IPS-15b (cell line): ENCODE results near the gene SYT14.
"Not testable (repeated sequence)": the region's sequence is repeated elsewhere in the genome, so short reads cannot be mapped to it uniquely, and the experiment has no call there.

Experiments used
- H3K27me3 ChIP-seq: one replicate; pipeline ENCODE4 v1.6.1; 2013; ENCODE audit warnings: low read length; ENCODE audit not compliant: control insufficient read depth, insufficient read depth
- H3K36me3 ChIP-seq: one replicate; pipeline ENCODE4 v1.6.1; 2013; ENCODE audit warnings: low read length; ENCODE audit not compliant: control insufficient read depth, insufficient read depth
- H3K4me1 ChIP-seq: one replicate; pipeline ENCODE4 v1.6.1; 2013; ENCODE audit warnings: mild to moderate bottlenecking, low read length; ENCODE audit not compliant: control insufficient read depth, insufficient read depth
- H3K4me3 ChIP-seq: one replicate; pipeline ENCODE4 v1.5.1; 2013; ENCODE audit warnings: low read depth, low read length
- H3K9ac ChIP-seq: one replicate; pipeline ENCODE4 v1.6.1; 2013; ENCODE audit warnings: low read depth, mild to moderate bottlenecking, low read length
- H3K9me3 ChIP-seq: one replicate; pipeline ENCODE4 v1.6.1; 2013; ENCODE audit warnings: mild to moderate bottlenecking, low read length; ENCODE audit not compliant: control insufficient read depth, insufficient read depth

Gene SYT14

GRCh38 chr1:209948155-209948554, 10.1 kb downstream of the SYT14 start:
- H3K27me3 ChIP-seq, result no peaks in the 10 kb centered on the region
- H3K9ac ChIP-seq, result no peak overlapping the region
- H3K9me3 ChIP-seq, result no peaks in the 10 kb centered on the region
- no peaks in the 10 kb centered on the region for H3K36me3 ChIP-seq
- no peaks in the 10 kb centered on the region for H3K4me1 ChIP-seq
- H3K4me3 ChIP-seq, result no peak overlapping the region

DNA sequence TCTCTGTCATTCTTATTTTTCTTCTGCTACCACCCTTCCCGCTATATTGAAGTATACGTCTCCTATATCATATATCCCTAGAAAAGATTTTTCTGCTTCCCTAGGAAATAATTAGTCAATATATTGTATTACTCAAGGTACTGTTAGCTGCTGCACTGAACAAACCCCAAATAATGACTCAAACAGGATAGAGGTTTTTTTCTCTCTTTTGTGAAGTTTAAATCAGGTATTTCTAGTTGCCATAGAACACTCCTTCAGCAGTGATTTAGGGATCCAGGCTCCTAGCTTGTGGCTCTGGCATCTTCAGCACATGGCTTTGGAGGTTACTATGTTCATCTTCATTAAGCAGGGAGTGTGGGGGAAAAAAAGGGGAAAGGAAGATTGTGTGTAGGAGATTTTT, 18.1 kb downstream of the SYT14 start:
- Histone ChIP-seq H3K27me3 (no peaks in the 10 kb centered on the region), H3K9me3 (no peaks in the 10 kb centered on the region), H3K36me3 (no peaks in the 10 kb centered on the region), H3K4me3 (no peak overlapping the region), H3K9ac (no peak overlapping the region), H3K4me1 (no peaks in the 10 kb centered on the region)

- Histone ChIP-seq H3K27me3 (no peaks in the 10 kb centered on the region), H3K36me3 (no peaks in the 10 kb centered on the region), H3K9me3 (no peaks in the 10 kb centered on the region), H3K9ac (no peak overlapping the region), H3K4me1 (no peaks in the 10 kb centered on the region), H3K4me3 (no peak overlapping the region)
These were observed 21.6 kb downstream of the SYT14 start for GRCh38 chr1:209959623-209960022.

DNA sequence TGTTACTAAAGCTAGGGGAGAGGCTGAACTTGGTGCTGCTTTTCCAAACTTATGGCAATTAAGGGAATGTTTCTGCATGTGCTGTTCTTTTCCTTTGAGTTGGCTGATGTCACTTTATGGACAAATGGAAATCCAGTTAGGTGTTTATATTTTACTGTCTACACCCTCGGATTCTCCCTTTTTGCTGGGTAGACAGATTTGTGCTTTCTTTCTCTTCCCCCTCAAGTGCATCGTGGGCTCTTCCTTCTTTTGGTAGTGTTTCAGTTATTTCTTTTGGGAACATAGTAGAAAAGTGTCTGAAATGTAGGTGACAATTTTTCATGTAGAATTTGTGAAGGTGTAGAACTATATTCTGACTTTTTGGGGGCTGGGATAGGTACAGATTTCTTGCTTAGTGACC, 22.9 kb downstream of the SYT14 start:
- Histone ChIP-seq H3K9ac (no peak overlapping the region), H3K36me3 (no peaks in the 10 kb centered on the region), H3K4me3 (no peak overlapping the region), H3K27me3 (no peaks in the 10 kb centered on the region), H3K4me1 (no peaks in the 10 kb centered on the region), H3K9me3 (no peaks in the 10 kb centered on the region)

DNA sequence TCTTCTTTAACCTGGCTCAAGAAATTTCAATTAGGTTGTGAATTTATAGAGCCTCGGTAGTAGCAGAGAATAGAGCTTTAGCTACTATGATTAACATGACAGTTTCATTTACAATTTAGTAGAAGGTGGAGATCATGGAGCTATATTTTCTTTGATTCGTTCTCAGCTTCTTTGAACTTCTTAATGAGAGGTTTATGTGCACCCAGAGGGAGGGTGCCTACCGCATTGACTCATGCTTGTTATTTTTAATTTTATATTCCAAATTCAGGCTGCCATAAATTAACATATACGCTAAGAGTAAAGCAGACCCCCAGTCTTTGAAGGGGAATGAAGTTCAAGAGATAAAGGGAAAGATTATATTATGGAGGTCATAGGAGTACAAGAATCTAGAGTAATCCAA, 24.4 kb downstream of the SYT14 start:
- Histone ChIP-seq H3K36me3 (no peaks in the 10 kb centered on the region), H3K9me3 (no peaks in the 10 kb centered on the region), H3K27me3 (no peaks in the 10 kb centered on the region), H3K4me3 (no peak overlapping the region), H3K4me1 (no peaks in the 10 kb centered on the region), H3K9ac (no peak overlapping the region)

DNA sequence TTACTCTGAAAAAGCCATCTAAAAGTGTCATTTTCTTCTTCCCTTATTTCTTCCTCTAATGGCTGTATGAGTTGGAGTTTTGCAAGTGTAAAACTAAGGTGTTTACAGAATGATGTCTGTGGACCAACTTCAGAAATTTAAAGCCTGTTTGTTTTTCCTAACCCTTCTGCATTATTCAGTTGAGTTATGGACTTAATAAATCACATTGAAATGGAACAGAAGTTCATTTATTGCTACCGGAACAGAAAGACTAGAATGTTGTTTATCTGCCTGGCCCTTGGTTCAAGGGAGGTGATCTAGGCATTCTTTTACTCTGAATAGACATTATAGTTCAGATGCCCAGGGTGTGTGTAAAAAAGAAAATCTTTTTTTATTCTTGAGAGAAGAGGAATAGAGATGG, 24.8 kb downstream of the SYT14 start:
- Histone ChIP-seq H3K4me1 (no peaks in the 10 kb centered on the region), H3K27me3 (no peaks in the 10 kb centered on the region), H3K36me3 (no peaks in the 10 kb centered on the region), H3K4me3 (no peak overlapping the region), H3K9me3 (no peaks in the 10 kb centered on the region), H3K9ac (no peak overlapping the region)

DNA sequence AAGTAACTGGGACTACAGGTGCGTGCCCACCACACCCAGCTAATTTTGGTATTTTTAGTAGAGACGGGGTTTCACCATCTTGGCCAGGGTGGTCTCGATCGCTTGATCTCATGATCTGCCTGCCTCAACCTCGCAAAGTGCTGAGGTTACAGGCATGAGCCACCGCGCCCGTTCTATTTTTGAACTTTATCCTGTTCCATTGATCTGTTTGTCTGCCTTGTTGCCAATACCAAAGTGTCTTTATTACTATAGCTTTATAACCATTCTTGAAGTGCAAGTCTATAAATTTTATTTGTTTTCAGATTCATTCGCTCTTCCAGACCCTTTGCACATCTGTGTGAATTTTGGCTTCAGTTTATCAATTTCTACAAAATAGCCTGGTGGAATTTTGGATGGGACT, 28.0 kb downstream of the SYT14 start:
- H3K27me3 ChIP-seq, result no peaks in the 10 kb centered on the region
- H3K4me3 ChIP-seq, result no peak overlapping the region
- H3K9ac ChIP-seq, result no peak overlapping the region
- H3K9me3 ChIP-seq, result no peaks in the 10 kb centered on the region
- H3K4me1 ChIP-seq, result no peaks in the 10 kb centered on the region
- H3K36me3 ChIP-seq, result no peaks in the 10 kb centered on the region

DNA sequence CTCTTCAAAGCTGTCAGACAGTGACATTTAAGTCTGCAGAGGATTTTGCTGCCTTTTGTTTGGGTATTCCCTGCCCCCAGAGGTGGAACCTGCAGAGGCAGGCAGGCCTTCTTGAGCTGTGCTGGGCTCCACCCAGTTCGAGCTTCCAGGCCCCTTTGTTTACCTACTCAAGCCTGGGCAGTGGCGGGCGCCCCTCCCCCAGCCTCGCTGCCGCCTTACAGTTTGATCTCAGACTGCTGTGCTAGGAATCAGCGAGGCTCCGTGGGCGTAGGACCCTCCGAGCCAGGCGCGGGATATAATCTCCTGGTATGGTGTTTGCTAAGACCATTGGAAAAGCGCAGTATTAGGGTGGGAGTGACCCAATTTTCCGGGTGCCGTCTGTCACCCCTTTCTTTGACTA, 40.7 kb downstream of the SYT14 start:
- H3K27me3 ChIP-seq, H3K4me3 ChIP-seq, H3K36me3 ChIP-seq, H3K4me1 ChIP-seq, H3K9me3 ChIP-seq, H3K9ac ChIP-seq: not testable (repeated sequence)

GRCh38 chr1:209983953-209984352, 45.9 kb downstream of the SYT14 start:
- H3K27me3 ChIP-seq, result no peaks in the 10 kb centered on the region
- no peaks in the 10 kb centered on the region for H3K36me3 ChIP-seq
- peaks cover 4% of the 10 kb centered on the region for H3K4me1 ChIP-seq
- H3K4me3 ChIP-seq, result no peak overlapping the region
- H3K9me3 ChIP-seq, result peaks cover 12% of the 10 kb centered on the region
- H3K9ac ChIP-seq, result no peak overlapping the region

GRCh38 chr1:209985002-209985401, 47.0 kb downstream of the SYT14 start:
- no peaks in the 10 kb centered on the region for H3K36me3 ChIP-seq
- no peak overlapping the region for H3K4me3 ChIP-seq
- H3K9ac ChIP-seq, result no peak overlapping the region
- no peaks in the 10 kb centered on the region for H3K27me3 ChIP-seq
- peaks cover 7% of the 10 kb centered on the region for H3K9me3 ChIP-seq
- peaks cover 4% of the 10 kb centered on the region for H3K4me1 ChIP-seq

- peaks cover 7% of the 10 kb centered on the region for H3K9me3 ChIP-seq
- no peak overlapping the region for H3K4me3 ChIP-seq
- H3K27me3 ChIP-seq, result no peaks in the 10 kb centered on the region
- no peak overlapping the region for H3K9ac ChIP-seq
- no peaks in the 10 kb centered on the region for H3K36me3 ChIP-seq
- peaks cover 4% of the 10 kb centered on the region for H3K4me1 ChIP-seq
These were observed 50.7 kb downstream of the SYT14 start for GRCh38 chr1:209988706-209989105.

DNA sequence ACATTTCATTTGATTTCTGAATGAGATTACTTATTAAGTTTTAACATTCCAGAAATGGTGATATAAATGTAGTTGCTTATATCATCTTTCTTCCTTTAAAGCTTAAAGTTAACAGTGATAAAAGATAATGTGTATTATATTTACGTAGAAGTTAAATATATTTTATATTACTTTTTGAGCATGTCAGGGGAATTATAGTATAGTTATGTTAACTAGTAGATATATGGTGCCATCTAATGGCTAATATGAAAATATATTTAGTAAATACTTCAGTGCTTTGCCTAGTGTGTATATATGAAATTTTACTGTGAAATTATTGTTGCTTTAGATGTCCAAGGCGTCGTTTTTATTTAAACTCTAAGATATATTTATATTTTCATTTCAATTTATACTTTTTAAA, 51.5 kb downstream of the SYT14 start:
- Histone ChIP-seq H3K27me3 (no peaks in the 10 kb centered on the region), H3K36me3 (no peaks in the 10 kb centered on the region), H3K4me1 (peaks cover 4% of the 10 kb centered on the region), H3K9me3 (peaks cover 7% of the 10 kb centered on the region), H3K4me3 (no peak overlapping the region), H3K9ac (no peak overlapping the region)
